Fibroblast of villous mesenchyme (primary cell): ENCODE data around the gene CYP46A1. TPM values are rescaled to one million over a fixed set of nuclear protein-coding genes. Genes with fewer than 3 reads are reported as not detected.

Experiments used
- DNase-seq: peaks from one replicate; pipeline ENCODE4 v3.0.0-alpha.2; 2010; ENCODE audit warnings: low read depth
- H3K4me3 ChIP-seq: 2 replicates; pipeline ENCODE4 v1.5.1; 2011; ENCODE audit warnings: low read depth, mild to moderate bottlenecking, low read length
- total RNA-seq: library from RNA; depleted of rRNA; stranded (reverse); fragments of >200 nt; gene quantifications from 2 replicates; pipeline ENCODE4 v1.2.3, GENCODE V29; 2012
- TF ChIP-seq, protein P1 (sequence below): IDR thresholded peaks from 2 replicates; pipeline ENCODE4 v1.5.1; 2012; ENCODE audit warnings: low read depth, mild to moderate bottlenecking, low read length; ENCODE audit not compliant: insufficient read depth

Gene CYP46A1
- total RNA-seq, 1 donor = under 0.01 TPM

GRCh38 chr14:99644035-99644587 lies 40.0 kb upstream of the CYP46A1 start:
- DNase-seq = no peak
- H3K4me3 ChIP-seq = no peak overlapping the region
- TF ChIP-seq, protein P1, sequence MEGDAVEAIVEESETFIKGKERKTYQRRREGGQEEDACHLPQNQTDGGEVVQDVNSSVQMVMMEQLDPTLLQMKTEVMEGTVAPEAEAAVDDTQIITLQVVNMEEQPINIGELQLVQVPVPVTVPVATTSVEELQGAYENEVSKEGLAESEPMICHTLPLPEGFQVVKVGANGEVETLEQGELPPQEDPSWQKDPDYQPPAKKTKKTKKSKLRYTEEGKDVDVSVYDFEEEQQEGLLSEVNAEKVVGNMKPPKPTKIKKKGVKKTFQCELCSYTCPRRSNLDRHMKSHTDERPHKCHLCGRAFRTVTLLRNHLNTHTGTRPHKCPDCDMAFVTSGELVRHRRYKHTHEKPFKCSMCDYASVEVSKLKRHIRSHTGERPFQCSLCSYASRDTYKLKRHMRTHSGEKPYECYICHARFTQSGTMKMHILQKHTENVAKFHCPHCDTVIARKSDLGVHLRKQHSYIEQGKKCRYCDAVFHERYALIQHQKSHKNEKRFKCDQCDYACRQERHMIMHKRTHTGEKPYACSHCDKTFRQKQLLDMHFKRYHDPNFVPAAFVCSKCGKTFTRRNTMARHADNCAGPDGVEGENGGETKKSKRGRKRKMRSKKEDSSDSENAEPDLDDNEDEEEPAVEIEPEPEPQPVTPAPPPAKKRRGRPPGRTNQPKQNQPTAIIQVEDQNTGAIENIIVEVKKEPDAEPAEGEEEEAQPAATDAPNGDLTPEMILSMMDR = no peak

DNA sequence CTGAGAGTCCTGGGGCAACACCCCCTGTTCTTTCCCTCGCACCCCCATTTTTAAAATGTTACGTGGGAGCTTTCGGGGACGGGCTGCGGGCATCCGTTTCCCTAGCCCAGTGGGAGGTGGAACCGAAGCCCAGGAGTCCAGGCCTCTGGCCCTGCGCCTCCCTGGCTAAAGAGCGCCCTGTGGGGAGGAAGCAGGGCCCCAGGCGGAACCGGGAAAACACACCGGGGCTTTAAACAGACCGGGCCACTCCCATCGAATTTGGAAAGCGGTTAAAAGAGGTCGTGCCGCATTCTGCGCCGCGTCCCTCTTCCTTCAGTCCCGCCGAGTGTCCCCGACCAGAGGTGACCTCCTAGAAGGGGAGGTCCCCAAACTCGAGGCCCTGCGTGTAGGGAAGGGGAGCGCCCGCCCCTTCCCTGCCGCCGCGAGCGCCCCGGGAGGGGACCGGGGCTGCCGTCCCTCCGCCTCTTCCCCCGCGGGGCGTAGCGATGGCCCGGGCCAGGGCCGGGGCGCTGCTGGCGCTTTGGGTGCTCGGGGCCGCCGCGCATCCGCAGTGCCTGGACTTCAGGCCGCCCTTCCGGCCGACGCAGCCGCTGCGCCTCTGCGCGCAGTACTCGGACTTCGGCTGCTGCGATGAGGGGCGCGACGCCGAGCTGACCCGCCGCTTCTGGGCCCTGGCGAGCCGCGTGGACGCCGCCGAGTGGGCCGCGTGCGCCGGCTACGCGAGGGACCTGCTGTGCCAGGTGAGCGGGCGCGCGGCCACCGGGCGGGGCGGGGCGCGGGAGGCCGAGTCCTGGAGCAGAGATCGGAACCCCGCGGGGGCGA lies 39.2 kb upstream of the CYP46A1 start, which contains the start of gene HHIPL1:
Gene HHIPL1, plus strand, starts transcription at position 407 of the 822 bp plus-strand sequence. Its CDS starts 79 bp downstream, at position 486.
- DNase-seq = peak; percentile 31
- TF ChIP-seq, protein P1 = no peak
- peak within 1 kb of the TSS; percentile 36 for H3K4me3 ChIP-seq

GRCh38 chr14:99645545-99646505 lies 38.3 kb upstream of the CYP46A1 start:
- DNase-seq = no peak
- H3K4me3 ChIP-seq = peak overlapping the region; percentile 23
- TF ChIP-seq, protein P1 = no peak

DNA sequence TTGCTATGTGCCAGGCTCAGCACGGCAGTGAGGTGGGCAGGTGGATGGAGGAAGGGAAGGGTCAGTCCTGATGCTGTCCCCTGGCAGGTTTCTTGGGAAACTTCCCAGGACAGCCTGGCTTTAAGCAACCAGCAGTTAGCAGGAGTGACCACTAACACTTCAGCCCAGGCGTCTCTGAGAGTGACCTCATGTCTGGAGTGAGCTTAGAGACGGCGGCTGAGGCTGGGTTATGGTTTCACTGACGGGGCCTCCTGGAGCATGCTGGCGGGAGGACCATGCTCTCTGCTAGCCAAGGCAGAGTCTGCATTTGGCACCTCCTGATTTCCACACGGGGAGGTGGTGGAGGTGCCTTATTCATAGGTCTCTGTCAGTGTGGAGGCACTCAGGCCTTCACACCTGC lies 36.7 kb upstream of the CYP46A1 start:
- TF ChIP-seq, protein P1 = no peak
- DNase-seq = no peak
- no peak overlapping the region for H3K4me3 ChIP-seq

GRCh38 chr14:99648027-99648784 lies 35.9 kb upstream of the CYP46A1 start:
- TF ChIP-seq, protein P1 = no peak
- DNase-seq = no peak
- H3K4me3 ChIP-seq = no peak overlapping the region

DNA sequence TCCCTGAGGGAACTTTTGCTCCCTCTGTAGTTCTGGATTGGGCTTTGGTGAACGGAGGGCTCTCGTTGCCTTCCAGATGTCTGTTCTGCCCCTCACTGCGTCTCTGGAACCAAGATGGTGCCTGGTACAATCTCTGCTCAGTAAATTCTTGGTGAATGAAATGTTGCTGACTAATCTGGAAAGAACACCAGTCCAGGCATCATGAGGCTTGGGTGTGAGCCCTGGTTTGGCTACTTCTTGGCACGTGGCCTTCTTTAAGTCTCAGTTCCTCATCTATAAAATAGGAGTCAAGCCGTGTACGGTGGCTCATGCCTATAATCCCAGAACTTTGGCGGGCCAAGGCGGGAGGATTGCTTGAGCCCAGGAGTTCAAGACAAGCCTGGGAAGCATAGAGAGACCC lies 34.9 kb upstream of the CYP46A1 start:
- no peak overlapping the region for H3K4me3 ChIP-seq
- TF ChIP-seq, protein P1 = no peak
- DNase-seq = no peak
